K562 (cell line): Measurements from ENCODE around the gene MRNIP. TPM values are rescaled to one million over a fixed set of nuclear protein-coding genes. Genes with fewer than 3 reads are reported as not detected.

Experiments used
- ATAC-seq: fragments of 200-7000 bp; cut with Tn5 transposase; 3 replicates; pipeline ENCODE4 v1.9.1; 2020; ENCODE audit warnings: moderate library complexity
- BruUV-seq: library from RNA; stranded (reverse); fragments of 400-500 nt; replicated peaks from 2 replicates; lab custom pipeline; 2021; lab: Mats Ljungman, UMichigan
- CTCF ChIA-PET: fragments of 300-600 bp; formaldehyde crosslinking; extraction: SDS; loops from one replicate; lab custom pipeline; 2021; ENCODE audit warnings: low intra/inter-chr PET ratio; lab: Yijun Ruan, JAX
- POLR2A ChIA-PET: fragments of 300-600, 350-650 bp; sonication (Branson Sonifier 250); formaldehyde crosslinking; extraction: SDS; loops from one replicate; lab custom pipeline; 2021; ENCODE audit warnings: antibody characterized with exemption, inconsistent platforms; lab: Yijun Ruan, JAX
- DNase-seq, 4 experiments: peaks; one replicate each; pipeline versions ENCODE4 v3.0.0 to v3.0.0-alpha.2; 2011 to 2018; ENCODE audit warnings: low spot score in 3 of 4, mixed read lengths in 3 of 4; ENCODE audit errors: extremely low read depth in 1 of 4
- FAIRE-seq: peaks from 2 replicates; lab custom pipeline; 2011; peaks lifted over from hg19 to GRCh38; lab: Jason Lieb, UNC
- H2AFZ ChIP-seq: 2 replicates; pipeline ENCODE4 v1.6.0; 2011; ENCODE audit warnings: low read depth, low read length, control low read depth, inconsistent platforms
- H3K27ac ChIP-seq: fragments of 200-600 bp; 3 replicates; pipeline ENCODE4 v1.8.0; 2011; ENCODE audit warnings: low read depth, mild to moderate bottlenecking, control low read depth, inconsistent platforms, low read length, moderate library complexity, mixed read lengths; ENCODE audit errors: extremely low read depth
- H3K27me3 ChIP-seq, 2 experiments: fragments of 300-600 bp in 1 of 2; 2 replicates in 1 of 2; 3 replicates in 1 of 2; pipeline versions ENCODE4 v1.6.0 to v1.8.0; 2011; ENCODE audit warnings: inconsistent platforms in 2 of 2, low read length in 2 of 2, mild to moderate bottlenecking in 1 of 2, mixed read lengths in 1 of 2, moderate library complexity in 1 of 2; ENCODE audit not compliant: control insufficient read depth in 2 of 2, insufficient read depth in 2 of 2
- H3K36me3 ChIP-seq: fragments of 300-600 bp; 3 replicates; pipeline ENCODE4 v1.8.0; 2011; ENCODE audit warnings: mild to moderate bottlenecking, low read length, inconsistent platforms; ENCODE audit not compliant: control insufficient read depth, insufficient read depth
- H3K4me1 ChIP-seq, 2 experiments: fragments of 200-600 bp in 1 of 2; replicated peaks in 1 of 2; 2 replicates in 1 of 2; 3 replicates in 1 of 2; pipeline versions ENCODE4 v1.5.1 to v1.8.0; 2011; ENCODE audit warnings: inconsistent platforms in 2 of 2, low read length in 2 of 2, mild to moderate bottlenecking in 1 of 2, mixed read lengths in 1 of 2, moderate library complexity in 1 of 2; ENCODE audit not compliant: control insufficient read depth in 2 of 2, insufficient read depth in 2 of 2
- H3K4me2 ChIP-seq: 2 replicates; pipeline ENCODE4 v1.6.1; 2011; ENCODE audit warnings: low read length, control low read depth, inconsistent platforms, mixed read lengths; ENCODE audit not compliant: insufficient read depth
- H3K4me3 ChIP-seq: fragments of 200-600 bp; sonication (generic), shearing (Covaris generic); 2 replicates; pipeline ENCODE4 v1.5.1; 2016; ENCODE audit warnings: control low read depth, inconsistent platforms
- H3K79me2 ChIP-seq: fragments of 200-600 bp; 3 replicates; pipeline ENCODE4 v1.8.0; 2011; ENCODE audit warnings: low read length, inconsistent platforms; ENCODE audit not compliant: control insufficient read depth, insufficient read depth
- H3K9ac ChIP-seq, 2 experiments: 2 replicates each; pipeline versions ENCODE4 v1.6.0 to v1.6.1; 2011; ENCODE audit warnings: low read depth in 2 of 2, low read length in 2 of 2, control low read depth in 1 of 2, inconsistent platforms in 1 of 2, mild to moderate bottlenecking in 1 of 2, mixed read lengths in 1 of 2; ENCODE audit not compliant: insufficient read depth in 1 of 2
- H3K9me1 ChIP-seq: one replicate; pipeline ENCODE4 v1.6.0; 2011; ENCODE audit warnings: inconsistent platforms, mild to moderate bottlenecking, low read length, moderate library complexity; ENCODE audit not compliant: control insufficient read depth, insufficient read depth
- H3K9me3 ChIP-seq: replicated peaks from 2 replicates; pipeline ENCODE4 v1.5.1; 2011; ENCODE audit warnings: low read depth, low read length, inconsistent platforms; ENCODE audit not compliant: control insufficient read depth, insufficient read depth
- H4K20me1 ChIP-seq: replicated peaks from 2 replicates; pipeline ENCODE4 v1.6.1; 2011; ENCODE audit warnings: low read length, inconsistent platforms, mixed read lengths; ENCODE audit not compliant: control insufficient read depth, insufficient read depth
- BCLAF1 ChIP-seq, 2 experiments: fragments of 450-650 bp in 1 of 2; IDR thresholded peaks; 2 replicates each; pipeline ENCODE4 v1.6.1; 2011 to 2017; ENCODE audit warnings: low read depth in 2 of 2, antibody characterized with exemption in 1 of 2, borderline replicate concordance in 1 of 2, low read length in 1 of 2, mild to moderate bottlenecking in 1 of 2, mixed read lengths in 1 of 2; ENCODE audit not compliant: control insufficient read depth in 1 of 2
- FOXK2 ChIP-seq, 2 experiments: fragments of 450-650 bp; IDR thresholded peaks in 1 of 2; conservative IDR thresholded peaks in 1 of 2; 2 replicates each; pipeline ENCODE4 v1.6.1; 2016; ENCODE audit warnings: low read depth in 2 of 2, mild to moderate bottlenecking in 1 of 2
- FOXP1 ChIP-seq: sonication (generic); formaldehyde crosslinking; IDR thresholded peaks from 2 replicates; pipeline ENCODE4 v1.8.0; 2022; ENCODE audit warnings: mild to moderate bottlenecking, missing genetic modification reagents
- GATAD2B ChIP-seq: fragments of 450-650 bp; IDR thresholded peaks from 2 replicates; pipeline ENCODE4 v1.6.1; 2017; ENCODE audit warnings: mild to moderate bottlenecking, borderline replicate concordance
- KAT7 ChIP-seq: sonication (generic); formaldehyde crosslinking; IDR thresholded peaks from 2 replicates; pipeline ENCODE4 v1.8.0; 2022; ENCODE audit warnings: missing genetic modification reagents, mild to moderate bottlenecking, borderline replicate concordance
- KDM1A ChIP-seq, 2 experiments: fragments of 450-650 bp; IDR thresholded peaks; 2 replicates each; pipeline ENCODE4 v1.6.1; 2016; ENCODE audit warnings: mild to moderate bottlenecking in 2 of 2
- KLF6 ChIP-seq: fragments of 250-450 bp; sonication (Bioruptor Pico); IDR thresholded peaks from 2 replicates; pipeline ENCODE4 v1.4.0; 2020; ENCODE audit warnings: mild to moderate bottlenecking, moderate library complexity, borderline replicate concordance
- MLX ChIP-seq, 2 experiments: fragments of 450-650 bp in 1 of 2; sonication (generic) in 1 of 2; formaldehyde crosslinking; conservative IDR thresholded peaks; 2 replicates each; pipeline versions ENCODE4 v1.4.0 to v1.8.1; 2020 to 2022; ENCODE audit warnings: mild to moderate bottlenecking in 1 of 2, missing genetic modification reagents in 1 of 2
- NEUROD1 ChIP-seq: fragments of 150-350 bp; IDR thresholded peaks from 2 replicates; pipeline ENCODE4 v1.6.1; 2014; ENCODE audit warnings: borderline replicate concordance, low read length, low read depth; ENCODE audit not compliant: partially characterized antibody
- PHF8 ChIP-seq: fragments of 200-600 bp; sonication (generic); IDR thresholded peaks from 2 replicates; pipeline ENCODE4 v1.6.1; 2012; ENCODE audit warnings: mixed run types, mild to moderate bottlenecking, inconsistent platforms, low read length, moderate library complexity, borderline replicate concordance
- RNF2 ChIP-seq: sonication (generic); IDR thresholded peaks from 2 replicates; pipeline ENCODE4 v1.6.1; 2016
- SMARCA5 ChIP-seq: fragments of 450-650 bp; IDR thresholded peaks from 2 replicates; pipeline ENCODE4 v1.6.1; 2016
- UBTF ChIP-seq, 2 experiments: IDR thresholded peaks; 2 replicates each; pipeline ENCODE4 v1.6.1; 2012; ENCODE audit warnings: improper control_type of control experiment in 2 of 2, low read depth in 2 of 2, low read length in 2 of 2, borderline replicate concordance in 1 of 2
- ZFP1 ChIP-seq: fragments of 450-650 bp; formaldehyde crosslinking; IDR thresholded peaks from 2 replicates; pipeline ENCODE4 v1.4.0; 2020; ENCODE audit warnings: mild to moderate bottlenecking, mixed read lengths
- WGBS: fragments of 100-300 bp; shearing (Covaris generic); methylation state at CpG from one replicate; pipeline ENCODE4 v1.1.6; 2016; ENCODE audit warnings: low coverage, mixed read lengths; ENCODE audit not compliant: insufficient coverage; ENCODE audit errors: missing lambda C conversion rate; 5-methylcytosine and 5-hydroxymethylcytosine counted together
- in situ Hi-C: fragments of 300-500 bp; cut with MboI; formaldehyde crosslinking; loops from 4 replicates; pipeline ENCODE4 v1.15.0; 2018; ENCODE audit warnings: inconsistent platforms, mixed read lengths
- intact Hi-C: fragments of 100-400 bp; cut with micrococcal nuclease; formaldehyde crosslinking; loops from 2 replicates; pipeline ENCODE4 v1.14.2; 2022
- polyA plus RNA-seq, 8 experiments: library from polyadenylated mRNA; depleted of rRNA in 4 of 8; stranded (reverse) in 5 of 8; unstranded in 3 of 8; fragments of >200 nt; fragmentation: Nextera tagmentation in 2 of 8; fragmentation: Illumina TruSeq in 1 of 8; extraction: Ambion mirVana in 2 of 8; extraction: Trizol in 1 of 8; gene quantifications; 2 replicates each; pipeline versions ENCODE4 v1.2.1 to v1.2.3, GENCODE V29; 2011 to 2014; ENCODE audit warnings: inconsistent platforms in 1 of 8, missing spikeins in 1 of 8
- total RNA-seq, 7 experiments: library from RNA; depleted of rRNA in 6 of 7; stranded (reverse); fragments of >200 nt in 6 of 7; fragmentation: Illumina TruSeq in 2 of 7; extraction: Trizol in 2 of 7; gene quantifications; 2 replicates each; pipeline versions ENCODE4 v1.2.1 to v1.2.3, GENCODE V29; 2011 to 2021; ENCODE audit warnings: low replicate concordance in 1 of 7

MRNIP gene
- total and polyA plus RNA-seq, 9 of the 15 experiments (the other 6 are each of a cell fraction or from before 2014, with no cell fraction given), result 3.6 to 39.0 (median 16.8) TPM

GRCh38 chr5:179805529-179806249, 52.9 kb downstream of the MRNIP start:
- no peaks in the 10 kb centered on the region for H3K9me3 ChIP-seq
- H3K4me1 ChIP-seq, result peaks cover 23 to 66% of the 10 kb centered on the region in 2 experiments
- ChIA-PET CTCF (no interaction called here), POLR2A (interaction anchor here (0.6 to 1.1 kb wide), 4 partner anchors 14 to 125 kb away, joined by 3 to 4 read pairs (median 3); partner anchors contain the start of genes CBY3 and SQSTM1)
- peak; percentile 69 to 79 (median 77) for DNase-seq
- peak overlapping the region; percentile 83 for H3K4me2 ChIP-seq
- in situ Hi-C loops (no loop called here), intact Hi-C loops (loop anchor here (2.0 to 5.0 kb wide), 3 partner anchors 13 to 102 kb away; partner anchors contain the start of gene TBC1D9B)
- H3K27ac ChIP-seq, result peak overlapping the region; percentile 88
- WGBS, result 18% methylated on average over 30 of the region's 65 CpGs
- FAIRE-seq, result no peak
- peaks cover 36% of the 10 kb centered on the region; the same call in 2 of the 3 replicates for H3K36me3 ChIP-seq
- H3K79me2 ChIP-seq, result peaks cover 46% of the 10 kb centered on the region
- H3K27me3 ChIP-seq, result no peaks in the 10 kb centered on the region
- H4K20me1 ChIP-seq, result no peaks in the 10 kb centered on the region
- peak overlapping the region; percentile 82 for H2AFZ ChIP-seq
- ATAC-seq, result peak; percentile 59
- H3K4me3 ChIP-seq, result peak overlapping the region; percentile 76
- BruUV-seq, result no TSS peak
- peaks cover 6% of the 10 kb centered on the region for H3K9me1 ChIP-seq
- peak overlapping the region; percentile 84 to 91 for H3K9ac ChIP-seq
- TF ChIP-seq KDM1A (IDR thresholded peaks at IDR 0.05) (no peak), BCLAF1 (IDR thresholded peaks at IDR 0.05; ENCODE audit: borderline replicate concordance in 1 of 2, control insufficient read depth in 1 of 2, low read depth in 2 of 2, low read length in 1 of 2) (no peak), KAT7 (CRISPR knock-in tag) (0 out of 2 replicates have a peak, but pooled peaks have one; percentile 67), FOXP1 (CRISPR knock-in tag) (peak; percentile 81), MLX (CRISPR knock-in tag; conservative IDR thresholded peaks at IDR 0.05) (no peak), FOXK2 (conservative IDR thresholded peaks at IDR 0.05 in 1 of 2, IDR thresholded peaks at IDR 0.05 in 1 of 2; ENCODE audit: low read depth in 2 of 2) (no peak), RNF2 (no peak), ZFP1 (CRISPR knock-in tag) (no peak), GATAD2B (0 out of 2 replicates have a peak, but pooled peaks have one; percentile 35), KLF6 (CRISPR knock-in tag) (no peak), SMARCA5 (no peak), NEUROD1 (no peak), UBTF (IDR thresholded peaks at IDR 0.05; ENCODE audit: borderline replicate concordance in 1 of 2, low read depth in 2 of 2, low read length in 2 of 2) (peak; percentile 69 to 85; a peak in 2 of 4 replicates), PHF8 (peak; percentile 45; the same call in 1 of the 2 replicates)
